K562 (cell line): ENCODE results near the gene PIKFYVE. TPM values are rescaled to one million over a fixed set of nuclear protein-coding genes. Genes with fewer than 3 reads are reported as not detected.

Experiments used
- ATF1 ChIP-seq, 2 experiments: fragments of 450-650 bp in 1 of 2; IDR thresholded peaks; 2 replicates each; pipeline ENCODE4 v1.6.1; 2016; ENCODE audit warnings: missing compliant biosample characterization in 1 of 2, missing genetic modification characterization in 1 of 2
- ATF7 ChIP-seq: fragments of 450-650 bp; IDR thresholded peaks from 2 replicates; pipeline ENCODE4 v1.7.1; 2014; ENCODE audit warnings: mild to moderate bottlenecking, moderate library complexity
- CBFA2T2 ChIP-seq: fragments of 450-650 bp; conservative IDR thresholded peaks from 2 replicates; pipeline ENCODE4 v1.6.1; 2017; ENCODE audit warnings: mild to moderate bottlenecking
- CREB1 ChIP-seq, 2 experiments: sonication (generic) in 1 of 2; formaldehyde crosslinking in 1 of 2; IDR thresholded peaks; 2 replicates each; pipeline versions ENCODE4 v1.6.1 to v1.8.0; 2012 to 2022; ENCODE audit warnings: inconsistent platforms in 1 of 2, mild to moderate bottlenecking in 1 of 2, missing genetic modification reagents in 1 of 2, moderate library complexity in 1 of 2
- ETS2 ChIP-seq: IDR thresholded peaks from 2 replicates; pipeline ENCODE4 v1.6.1; 2016; ENCODE audit warnings: borderline replicate concordance, missing genetic modification characterization, mild to moderate bottlenecking, moderate library complexity, missing compliant biosample characterization; ENCODE audit not compliant: poor library complexity, severe bottlenecking
- FOXA3 ChIP-seq, 2 experiments: fragments of 450-650 bp in 1 of 2; sonication (generic) in 1 of 2; formaldehyde crosslinking; IDR thresholded peaks in 1 of 2; conservative IDR thresholded peaks in 1 of 2; 2 replicates each; pipeline versions ENCODE4 v1.4.0 to v1.8.0; 2020 to 2022; ENCODE audit warnings: mild to moderate bottlenecking in 2 of 2, missing genetic modification reagents in 1 of 2
- FOXK2 ChIP-seq, 2 experiments: fragments of 450-650 bp; IDR thresholded peaks in 1 of 2; conservative IDR thresholded peaks in 1 of 2; 2 replicates each; pipeline ENCODE4 v1.6.1; 2016; ENCODE audit warnings: low read depth in 2 of 2, mild to moderate bottlenecking in 1 of 2
- GATA2 ChIP-seq: sonication (generic); formaldehyde crosslinking; IDR thresholded peaks from 2 replicates; pipeline ENCODE4 v1.4.0; 2020; ENCODE audit warnings: mild to moderate bottlenecking, missing genetic modification reagents
- NFIC ChIP-seq: fragments of 450-650 bp; IDR thresholded peaks from 2 replicates; pipeline ENCODE4 v1.6.1; 2017; ENCODE audit warnings: mild to moderate bottlenecking, inconsistent platforms
- POLR2G ChIP-seq: fragments of 200-400 bp; formaldehyde crosslinking; IDR thresholded peaks from 2 replicates; pipeline ENCODE4 v1.6.1; 2017; ENCODE audit warnings: low read depth, mild to moderate bottlenecking, antibody characterized with exemption, low read length, moderate library complexity
- RCOR1 ChIP-seq, 2 experiments: IDR thresholded peaks; 2 replicates each; pipeline ENCODE4 v1.6.1; 2012; ENCODE audit warnings: low read depth in 2 of 2, low read length in 2 of 2, borderline replicate concordance in 1 of 2, improper control_type of control experiment in 1 of 2
- SIX5 ChIP-seq, 2 experiments: IDR thresholded peaks; 2 replicates each; pipeline ENCODE4 v1.6.1; 2011; ENCODE audit warnings: low read length in 2 of 2, borderline replicate concordance in 1 of 2, low read depth in 1 of 2, mild to moderate bottlenecking in 1 of 2, moderate library complexity in 1 of 2; ENCODE audit not compliant: insufficient read depth in 1 of 2
- TEAD4 ChIP-seq, 2 experiments: sonication (generic) in 1 of 2; formaldehyde crosslinking in 1 of 2; IDR thresholded peaks; 2 replicates each; pipeline versions ENCODE4 v1.6.1 to v1.8.0; 2012 to 2022; ENCODE audit warnings: borderline replicate concordance in 1 of 2, inconsistent platforms in 1 of 2, low read length in 1 of 2, mild to moderate bottlenecking in 1 of 2, missing genetic modification reagents in 1 of 2
- TRIM24 ChIP-seq, 2 experiments: fragments of 450-650 bp; IDR thresholded peaks; 2 replicates each; pipeline ENCODE4 v1.6.1; 2016
- XRCC3 ChIP-seq: fragments of 450-650 bp; IDR thresholded peaks from 2 replicates; pipeline ENCODE4 v1.6.1; 2017; ENCODE audit warnings: mild to moderate bottlenecking, moderate library complexity
- ZNF12 ChIP-seq: sonication (generic); formaldehyde crosslinking; IDR thresholded peaks from 2 replicates; pipeline ENCODE4 v1.4.0; 2020; ENCODE audit warnings: mild to moderate bottlenecking, missing genetic modification reagents
- ZNF133 ChIP-seq: fragments of 250-450 bp; sonication (Bioruptor Pico); IDR thresholded peaks from 2 replicates; pipeline ENCODE4 v1.4.0; 2020; ENCODE audit warnings: mild to moderate bottlenecking
- ZNF232 ChIP-seq: sonication (generic); formaldehyde crosslinking; IDR thresholded peaks from 2 replicates; pipeline ENCODE4 v1.8.0; 2022; ENCODE audit warnings: mild to moderate bottlenecking, missing genetic modification reagents
- ZNF239 ChIP-seq: fragments of 250-450 bp; sonication (Bioruptor Pico); IDR thresholded peaks from 2 replicates; pipeline ENCODE4 v1.4.0; 2020; ENCODE audit warnings: mild to moderate bottlenecking
- ZNF431 ChIP-seq: sonication (generic); formaldehyde crosslinking; IDR thresholded peaks from 2 replicates; pipeline ENCODE4 v1.8.0; 2022; ENCODE audit warnings: mild to moderate bottlenecking, missing genetic modification reagents
- ZNF561 ChIP-seq: fragments of 450-650 bp; formaldehyde crosslinking; conservative IDR thresholded peaks from 2 replicates; pipeline ENCODE4 v1.4.0; 2020; ENCODE audit warnings: mild to moderate bottlenecking, moderate library complexity
- polyA plus RNA-seq, 8 experiments: library from polyadenylated mRNA; depleted of rRNA in 4 of 8; stranded (reverse) in 5 of 8; unstranded in 3 of 8; fragments of >200 nt; fragmentation: Nextera tagmentation in 2 of 8; fragmentation: Illumina TruSeq in 1 of 8; extraction: Ambion mirVana in 2 of 8; extraction: Trizol in 1 of 8; gene quantifications; 2 replicates each; pipeline versions ENCODE4 v1.2.1 to v1.2.3, GENCODE V29; 2011 to 2014; ENCODE audit warnings: inconsistent platforms in 1 of 8, missing spikeins in 1 of 8
- total RNA-seq, 7 experiments: library from RNA; depleted of rRNA in 6 of 7; stranded (reverse); fragments of >200 nt in 6 of 7; fragmentation: Illumina TruSeq in 2 of 7; extraction: Trizol in 2 of 7; gene quantifications; 2 replicates each; pipeline versions ENCODE4 v1.2.1 to v1.2.3, GENCODE V29; 2011 to 2021; ENCODE audit warnings: low replicate concordance in 1 of 7
- TF ChIP-seq, protein P1 (sequence below): sonication (generic); formaldehyde crosslinking; IDR thresholded peaks from 2 replicates; pipeline ENCODE4 v1.4.0; 2020; ENCODE audit warnings: mild to moderate bottlenecking, missing genetic modification reagents
- TF ChIP-seq, protein P2 (sequence below), 2 experiments: fragments of 450-650 bp; conservative IDR thresholded peaks; 2 replicates each; pipeline ENCODE4 v1.6.1; 2017; ENCODE audit warnings: mild to moderate bottlenecking in 2 of 2, moderate library complexity in 2 of 2

Gene PIKFYVE
- total and polyA plus RNA-seq, 9 of the 15 experiments (the other 6 are each of a cell fraction or from before 2014, with no cell fraction given): 3.6 to 25.6 (median 16.7) TPM

DNA sequence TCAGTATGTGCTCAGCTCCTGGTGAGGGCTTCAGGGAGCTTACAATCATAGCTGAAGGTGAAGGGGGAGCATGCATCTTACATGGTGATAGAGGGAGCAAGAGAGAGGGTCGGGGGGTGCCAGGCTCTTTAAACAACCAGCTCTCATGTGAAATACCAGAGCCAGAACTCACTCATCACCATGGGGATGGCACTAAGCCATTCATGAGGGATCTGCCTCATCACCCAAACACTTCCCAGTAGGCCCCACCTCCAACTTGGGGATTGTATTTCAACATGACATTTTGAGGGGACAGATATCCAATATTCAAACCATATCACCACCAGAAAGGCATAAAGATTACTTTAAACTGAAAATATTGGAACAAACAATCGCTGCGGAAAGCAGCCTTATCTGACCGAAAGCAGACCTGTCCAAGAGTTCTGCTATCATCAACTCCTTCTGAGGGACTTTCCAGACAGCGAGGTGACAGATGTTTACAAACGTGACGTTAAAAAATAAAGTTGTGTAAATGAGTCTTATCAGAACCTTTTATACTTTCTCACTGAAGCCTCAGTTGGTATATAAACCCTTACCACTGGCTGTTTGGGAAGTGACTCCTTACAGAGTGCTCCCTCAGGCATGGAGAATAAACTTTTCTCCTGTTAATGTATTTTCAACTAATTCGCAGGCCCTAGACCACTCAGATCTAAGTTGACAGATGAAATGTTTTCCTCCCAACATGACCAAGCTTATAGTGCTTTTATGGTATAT lies 105.0 kb downstream of the PIKFYVE start (continued):
- TF ChIP-seq ATF7 (0 out of 2 replicates have a peak, but pooled peaks have one; percentile 28), RCOR1 (IDR thresholded peaks at IDR 0.05; ENCODE audit: borderline replicate concordance in 1 of 2, low read depth in 2 of 2, low read length in 2 of 2) (peak in 1 of 2 experiments; percentile 48; a peak in 1 of 4 replicates), ZNF133 (CRISPR knock-in tag) (no peak), FOXA3 (CRISPR knock-in tag; conservative IDR thresholded peaks at IDR 0.05 in 1 of 2, IDR thresholded peaks at IDR 0.05 in 1 of 2) (peak in 1 of 2 experiments; percentile 62; a peak in 2 of 4 replicates), POLR2G (no peak), ZNF239 (CRISPR knock-in tag) (peak; percentile 53), SIX5 (IDR thresholded peaks at IDR 0.05; ENCODE audit: borderline replicate concordance in 1 of 2, insufficient read depth in 1 of 2, low read depth in 1 of 2, low read length in 2 of 2) (no peak), TEAD4 (IDR thresholded peaks at IDR 0.05; ENCODE audit: low read length) (peak; percentile 88), TEAD4 (CRISPR knock-in tag; IDR thresholded peaks at IDR 0.05; ENCODE audit: borderline replicate concordance) (no peak), FOXK2 (conservative IDR thresholded peaks at IDR 0.05 in 1 of 2, IDR thresholded peaks at IDR 0.05 in 1 of 2; ENCODE audit: low read depth in 2 of 2) (0 out of 4 replicates have a peak, but pooled peaks have one; percentile 26 to 44), CBFA2T2 (peak; percentile 84), ZNF431 (0 out of 2 replicates have a peak, but pooled peaks have one; percentile 12), NFIC (peak; percentile 43; the same call in 1 of the 2 replicates), ETS2 (no peak), ATF1 (CRISPR knock-in tag; IDR thresholded peaks at IDR 0.05) (no peak), ATF1 (tag; IDR thresholded peaks at IDR 0.05) (peak; percentile 52), XRCC3 (no peak), ZNF561 (no peak), CREB1 (IDR thresholded peaks at IDR 0.05) (peak; percentile 26; the same call in 1 of the 2 replicates), CREB1 (CRISPR knock-in tag; IDR thresholded peaks at IDR 0.05) (no peak), ZNF232 (no peak), GATA2 (CRISPR knock-in tag) (peak; percentile 65), TRIM24 (IDR thresholded peaks at IDR 0.05) (peak; percentile 56 to 64; a peak in 3 of 4 replicates), ZNF12 (CRISPR knock-in tag) (no peak)
- TF ChIP-seq, protein P1, sequence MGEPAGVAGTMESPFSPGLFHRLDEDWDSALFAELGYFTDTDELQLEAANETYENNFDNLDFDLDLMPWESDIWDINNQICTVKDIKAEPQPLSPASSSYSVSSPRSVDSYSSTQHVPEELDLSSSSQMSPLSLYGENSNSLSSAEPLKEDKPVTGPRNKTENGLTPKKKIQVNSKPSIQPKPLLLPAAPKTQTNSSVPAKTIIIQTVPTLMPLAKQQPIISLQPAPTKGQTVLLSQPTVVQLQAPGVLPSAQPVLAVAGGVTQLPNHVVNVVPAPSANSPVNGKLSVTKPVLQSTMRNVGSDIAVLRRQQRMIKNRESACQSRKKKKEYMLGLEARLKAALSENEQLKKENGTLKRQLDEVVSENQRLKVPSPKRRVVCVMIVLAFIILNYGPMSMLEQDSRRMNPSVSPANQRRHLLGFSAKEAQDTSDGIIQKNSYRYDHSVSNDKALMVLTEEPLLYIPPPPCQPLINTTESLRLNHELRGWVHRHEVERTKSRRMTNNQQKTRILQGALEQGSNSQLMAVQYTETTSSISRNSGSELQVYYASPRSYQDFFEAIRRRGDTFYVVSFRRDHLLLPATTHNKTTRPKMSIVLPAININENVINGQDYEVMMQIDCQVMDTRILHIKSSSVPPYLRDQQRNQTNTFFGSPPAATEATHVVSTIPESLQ (CRISPR knock-in tag): no peak
- TF ChIP-seq, protein P2, sequence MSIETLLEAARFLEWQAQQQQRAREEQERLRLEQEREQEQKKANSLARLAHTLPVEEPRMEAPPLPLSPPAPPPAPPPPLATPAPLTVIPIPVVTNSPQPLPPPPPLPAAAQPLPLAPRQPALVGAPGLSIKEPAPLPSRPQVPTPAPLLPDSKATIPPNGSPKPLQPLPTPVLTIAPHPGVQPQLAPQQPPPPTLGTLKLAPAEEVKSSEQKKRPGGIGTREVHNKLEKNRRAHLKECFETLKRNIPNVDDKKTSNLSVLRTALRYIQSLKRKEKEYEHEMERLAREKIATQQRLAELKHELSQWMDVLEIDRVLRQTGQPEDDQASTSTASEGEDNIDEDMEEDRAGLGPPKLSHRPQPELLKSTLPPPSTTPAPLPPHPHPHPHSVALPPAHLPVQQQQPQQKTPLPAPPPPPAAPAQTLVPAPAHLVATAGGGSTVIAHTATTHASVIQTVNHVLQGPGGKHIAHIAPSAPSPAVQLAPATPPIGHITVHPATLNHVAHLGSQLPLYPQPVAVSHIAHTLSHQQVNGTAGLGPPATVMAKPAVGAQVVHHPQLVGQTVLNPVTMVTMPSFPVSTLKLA (conservative IDR thresholded peaks at IDR 0.05): 0 out of 4 replicates have a peak, but pooled peaks of 1 of the 2 experiments have one; percentile 24
